HCT116 (cell line): Measurements from ENCODE around the gene LPIN1.

Experiments used
- EZH2 ChIP-seq: fragments of 200-600 bp; sonication (generic); IDR thresholded peaks from 2 replicates; pipeline ENCODE4 v1.6.1; 2017; ENCODE audit warnings: antibody characterized with exemption, mixed run types
- FOSL1 ChIP-seq: IDR thresholded peaks from 2 replicates; pipeline ENCODE4 v1.6.1; 2012; ENCODE audit warnings: low read depth
- POLR2A ChIP-seq: IDR thresholded peaks from 2 replicates; pipeline ENCODE4 v1.7.0; 2011; ENCODE audit warnings: borderline replicate concordance; ENCODE audit not compliant: insufficient read depth, insufficient read length; ENCODE audit errors: extremely low read depth
- SP1 ChIP-seq: IDR thresholded peaks from 2 replicates; pipeline ENCODE4 v1.6.1; 2012; ENCODE audit warnings: low read depth
- ZNF274 ChIP-seq: fragments of 200-500 bp; sonication (Bioruptor generic); IDR thresholded peaks from 2 replicates; pipeline ENCODE4 v1.6.1; 2014; ENCODE audit warnings: mild to moderate bottlenecking, low read depth, low read length, inconsistent platforms
- TF ChIP-seq, protein P1 (sequence below), 3 experiments: fragments of 200-600 bp in 1 of 3; sonication (generic) in 1 of 3; IDR thresholded peaks in 2 of 3; conservative IDR thresholded peaks in 1 of 3; 2 replicates each; pipeline ENCODE4 v1.5.1; 2012 to 2017; ENCODE audit warnings: low read depth in 2 of 3, low read length in 2 of 3, antibody characterized with exemption in 1 of 3, borderline replicate concordance in 1 of 3, control low read depth in 1 of 3, mild to moderate bottlenecking in 1 of 3, mixed read lengths in 1 of 3, mixed run types in 1 of 3, moderate library complexity in 1 of 3; ENCODE audit not compliant: insufficient read depth in 1 of 3
- TF ChIP-seq, protein P2 (sequence below): IDR thresholded peaks from 2 replicates; pipeline ENCODE4 v1.6.1; 2011; ENCODE audit warnings: mild to moderate bottlenecking, low read length, moderate library complexity; ENCODE audit not compliant: insufficient replicate concordance; ENCODE audit errors: extremely low read depth

GRCh38 chr2:11769516-11769915, 23.1 kb downstream of the LPIN1 start:
- TF ChIP-seq, protein P1, sequence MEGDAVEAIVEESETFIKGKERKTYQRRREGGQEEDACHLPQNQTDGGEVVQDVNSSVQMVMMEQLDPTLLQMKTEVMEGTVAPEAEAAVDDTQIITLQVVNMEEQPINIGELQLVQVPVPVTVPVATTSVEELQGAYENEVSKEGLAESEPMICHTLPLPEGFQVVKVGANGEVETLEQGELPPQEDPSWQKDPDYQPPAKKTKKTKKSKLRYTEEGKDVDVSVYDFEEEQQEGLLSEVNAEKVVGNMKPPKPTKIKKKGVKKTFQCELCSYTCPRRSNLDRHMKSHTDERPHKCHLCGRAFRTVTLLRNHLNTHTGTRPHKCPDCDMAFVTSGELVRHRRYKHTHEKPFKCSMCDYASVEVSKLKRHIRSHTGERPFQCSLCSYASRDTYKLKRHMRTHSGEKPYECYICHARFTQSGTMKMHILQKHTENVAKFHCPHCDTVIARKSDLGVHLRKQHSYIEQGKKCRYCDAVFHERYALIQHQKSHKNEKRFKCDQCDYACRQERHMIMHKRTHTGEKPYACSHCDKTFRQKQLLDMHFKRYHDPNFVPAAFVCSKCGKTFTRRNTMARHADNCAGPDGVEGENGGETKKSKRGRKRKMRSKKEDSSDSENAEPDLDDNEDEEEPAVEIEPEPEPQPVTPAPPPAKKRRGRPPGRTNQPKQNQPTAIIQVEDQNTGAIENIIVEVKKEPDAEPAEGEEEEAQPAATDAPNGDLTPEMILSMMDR (IDR thresholded peaks at IDR 0.05 in 2 of 3, conservative IDR thresholded peaks at IDR 0.05 in 1 of 3; ENCODE audit: borderline replicate concordance in 1 of 3, insufficient read depth in 1 of 3, low read depth in 2 of 3, low read length in 2 of 3), result no peak
- TF ChIP-seq FOSL1, result no peak
- TF ChIP-seq POLR2A, result no peak
- no peak for TF ChIP-seq ZNF274
- no peak for TF ChIP-seq SP1
- no peak for TF ChIP-seq EZH2
- TF ChIP-seq, protein P2, sequence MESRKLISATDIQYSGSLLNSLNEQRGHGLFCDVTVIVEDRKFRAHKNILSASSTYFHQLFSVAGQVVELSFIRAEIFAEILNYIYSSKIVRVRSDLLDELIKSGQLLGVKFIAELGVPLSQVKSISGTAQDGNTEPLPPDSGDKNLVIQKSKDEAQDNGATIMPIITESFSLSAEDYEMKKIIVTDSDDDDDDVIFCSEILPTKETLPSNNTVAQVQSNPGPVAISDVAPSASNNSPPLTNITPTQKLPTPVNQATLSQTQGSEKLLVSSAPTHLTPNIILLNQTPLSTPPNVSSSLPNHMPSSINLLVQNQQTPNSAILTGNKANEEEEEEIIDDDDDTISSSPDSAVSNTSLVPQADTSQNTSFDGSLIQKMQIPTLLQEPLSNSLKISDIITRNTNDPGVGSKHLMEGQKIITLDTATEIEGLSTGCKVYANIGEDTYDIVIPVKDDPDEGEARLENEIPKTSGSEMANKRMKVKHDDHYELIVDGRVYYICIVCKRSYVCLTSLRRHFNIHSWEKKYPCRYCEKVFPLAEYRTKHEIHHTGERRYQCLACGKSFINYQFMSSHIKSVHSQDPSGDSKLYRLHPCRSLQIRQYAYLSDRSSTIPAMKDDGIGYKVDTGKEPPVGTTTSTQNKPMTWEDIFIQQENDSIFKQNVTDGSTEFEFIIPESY, result no peak
